ENCODE data around the gene GALNT6. TPM values are rescaled to one million over a fixed set of nuclear protein-coding genes. Genes with fewer than 3 reads are reported as not detected.

GALNT6 gene
- polyA plus RNA-seq, 1 donor from 2014 or later, result not detected

GRCh38 chr12:51421266-51421884 is 30.2 kb upstream of the GALNT6 start:
- Histone ChIP-seq H3K4me3 (ENCODE audit: low read length) (no peak overlapping the region), H3K4me2 (ENCODE audit: low read length) (no peak overlapping the region), H3K9ac (ENCODE audit: low read length) (no peak overlapping the region), H3K9me3 (ENCODE audit: low read length) (no peaks in the 10 kb centered on the region), H3K79me2 (replicated peaks; ENCODE audit: insufficient read depth, low read length) (peaks cover 14% of the 10 kb centered on the region), H3K9me2 (ENCODE audit: insufficient read depth, low read length) (no peaks in the 10 kb centered on the region), H4K20me1 (ENCODE audit: insufficient read depth) (no peaks in the 10 kb centered on the region), H3K27me3 (ENCODE audit: insufficient read depth, low read depth, low read length) (no peaks in the 10 kb centered on the region), H3K27ac (ENCODE audit: low read length) (no peak overlapping the region), H3F3A (ENCODE audit: insufficient read depth, low read length, poor library complexity, severe bottlenecking) (no peaks in the 10 kb centered on the region), H2AFZ (ENCODE audit: low read depth, low read length) (no peak overlapping the region), H3K36me3 (ENCODE audit: insufficient read depth, low read length) (no peaks in the 10 kb centered on the region)
- peak; percentile 84 for TF ChIP-seq SMC3 (conservative IDR thresholded peaks at IDR 0.05; ENCODE audit: poor library complexity)
- no peak for TF ChIP-seq TAF1 (IDR thresholded peaks at IDR 0.05; ENCODE audit: low read depth)
- no peak for TF ChIP-seq EP300 (conservative IDR thresholded peaks at IDR 0.05; ENCODE audit: poor library complexity, severe bottlenecking)
- TF ChIP-seq RAD21 (conservative IDR thresholded peaks at IDR 0.05), result peak; percentile 90
- peak; percentile 87 for TF ChIP-seq CTCF (IDR thresholded peaks at IDR 0.05; ENCODE audit: poor library complexity, severe bottlenecking)

GRCh38 chr12:51419425-51420193 is 28.4 kb upstream of the GALNT6 start:
- H3K27ac ChIP-seq (ENCODE audit: low read length), result peak overlapping the region; percentile 55
- no peaks in the 10 kb centered on the region for H4K20me1 ChIP-seq (ENCODE audit: insufficient read depth)
- H3F3A ChIP-seq (ENCODE audit: insufficient read depth, low read length, poor library complexity, severe bottlenecking), result no peaks in the 10 kb centered on the region
- TF ChIP-seq MXI1 (conservative IDR thresholded peaks at IDR 0.05; ENCODE audit: poor library complexity, severe bottlenecking) (peak; percentile 35), TAF1 (IDR thresholded peaks at IDR 0.05; ENCODE audit: low read depth) (no peak), REST (IDR thresholded peaks at IDR 0.05; ENCODE audit: borderline replicate concordance) (peak; percentile 76), RAD21 (conservative IDR thresholded peaks at IDR 0.05) (peak; percentile 16), EP300 (conservative IDR thresholded peaks at IDR 0.05; ENCODE audit: poor library complexity, severe bottlenecking) (peak; percentile 43), POLR2AphosphoS5 (IDR thresholded peaks at IDR 0.05) (peak; percentile 53), SMC3 (conservative IDR thresholded peaks at IDR 0.05; ENCODE audit: poor library complexity) (no peak), CTCF (IDR thresholded peaks at IDR 0.05; ENCODE audit: poor library complexity, severe bottlenecking) (no peak)
- peak overlapping the region; percentile 38 for H3K4me2 ChIP-seq (ENCODE audit: low read length)
- H3K27me3 ChIP-seq (ENCODE audit: insufficient read depth, low read depth, low read length), result no peaks in the 10 kb centered on the region
- no peaks in the 10 kb centered on the region for H3K9me2 ChIP-seq (ENCODE audit: insufficient read depth, low read length)
- H3K79me2 ChIP-seq (replicated peaks; ENCODE audit: insufficient read depth, low read length), result no peaks in the 10 kb centered on the region
- H3K9me3 ChIP-seq (ENCODE audit: low read length), result no peaks in the 10 kb centered on the region
- H3K36me3 ChIP-seq (ENCODE audit: insufficient read depth, low read length), result no peaks in the 10 kb centered on the region
- peak overlapping the region; percentile 29 for H3K4me3 ChIP-seq (ENCODE audit: low read length)
- H2AFZ ChIP-seq (ENCODE audit: low read depth, low read length), result peak overlapping the region; percentile 31
- peak overlapping the region; percentile 33 for H3K9ac ChIP-seq (ENCODE audit: low read length)
